ENCODE data around the gene CNPY2. TPM values are rescaled to one million over a fixed set of nuclear protein-coding genes. Genes with fewer than 3 reads are reported as not detected.

Gene CNPY2
- total and polyA plus RNA-seq, 3 donors from 2014 or later: 62.4 to 82.5 (median 63.3) TPM

GRCh38 chr12:56317675-56318074 is 1.9 kb upstream of the CNPY2 start:
- intact Hi-C loops (cut with DNase I; ENCODE audit: low total_unique reads): no loop called here
- Histone ChIP-seq H3K4me1 (peaks cover 10% of the 10 kb centered on the region), H3K4me3 (no peak overlapping the region), H3K27me3 (no peaks in the 10 kb centered on the region), H3K36me3 (ENCODE audit: low read depth, missing control alignments) (no peaks in the 10 kb centered on the region), H3K9me3 (no peaks in the 10 kb centered on the region), H3K27ac (no peak overlapping the region)
- no peak for TF ChIP-seq CTCF (IDR thresholded peaks at IDR 0.05)
- no peak for TF ChIP-seq POLR2A (IDR thresholded peaks at IDR 0.05)
- no peak for DNase-seq
- WGBS, 2 donors: 92 to 99% methylated on average over 3 of the region's 3 CpGs

GRCh38 chr12:56315249-56315621 is 553 bp downstream of the CNPY2 start:
- H3K4me1 ChIP-seq: peaks cover 10% of the 10 kb centered on the region
- 0 to 1% methylated on average over 8 to 11 of the region's 11 CpGs for WGBS, 2 donors
- H3K4me3 ChIP-seq: peak overlapping the region; percentile 59 to 93
- intact Hi-C loops (cut with DNase I; ENCODE audit: low total_unique reads): no loop called here
- H3K36me3 ChIP-seq (ENCODE audit: low read depth, missing control alignments): no peaks in the 10 kb centered on the region
- no peak for TF ChIP-seq POLR2A (IDR thresholded peaks at IDR 0.05)
- no peak for TF ChIP-seq CTCF (IDR thresholded peaks at IDR 0.05)
- no peak for DNase-seq
- no peaks in the 10 kb centered on the region for H3K27me3 ChIP-seq
- H3K9me3 ChIP-seq: no peaks in the 10 kb centered on the region
- peak overlapping the region; percentile 79 to 92 for H3K27ac ChIP-seq

- Histone ChIP-seq H3K27me3 (no peaks in the 10 kb centered on the region), H3K36me3 (ENCODE audit: low read depth, missing control alignments) (no peaks in the 10 kb centered on the region), H3K27ac (no peak overlapping the region), H3K9me3 (no peaks in the 10 kb centered on the region), H3K4me3 (no peak overlapping the region), H3K4me1 (peaks cover 10% of the 10 kb centered on the region)
- no peak for DNase-seq
- TF ChIP-seq CTCF (IDR thresholded peaks at IDR 0.05) (no peak), POLR2A (IDR thresholded peaks at IDR 0.05) (no peak)
- intact Hi-C loops (cut with DNase I; ENCODE audit: low total_unique reads): no loop called here
- 92 to 93% methylated on average over 12 of the region's 12 CpGs for WGBS, 2 donors
These were observed 4.8 kb downstream of the CNPY2 start for GRCh38 chr12:56311003-56311402.

GRCh38 chr12:56308714-56309113 is 7.1 kb downstream of the CNPY2 start:
- no peaks in the 10 kb centered on the region for H3K36me3 ChIP-seq (ENCODE audit: low read depth, missing control alignments)
- DNase-seq: no peak
- no peak for TF ChIP-seq POLR2A (IDR thresholded peaks at IDR 0.05)
- TF ChIP-seq CTCF (IDR thresholded peaks at IDR 0.05): no peak
- no peaks in the 10 kb centered on the region for H3K4me1 ChIP-seq
- WGBS, 2 donors: 95 to 98% methylated on average over 3 of the region's 3 CpGs
- no peaks in the 10 kb centered on the region for H3K9me3 ChIP-seq
- H3K27me3 ChIP-seq: no peaks in the 10 kb centered on the region
- H3K27ac ChIP-seq: no peak overlapping the region
- no peak overlapping the region for H3K4me3 ChIP-seq
- intact Hi-C loops (cut with DNase I; ENCODE audit: low total_unique reads): no loop called here

GRCh38 chr12:56307221-56307965 is 8.4 kb downstream of the CNPY2 start:
- H3K4me3 ChIP-seq: no peak overlapping the region
- intact Hi-C loops (cut with DNase I; ENCODE audit: low total_unique reads): no loop called here
- no peaks in the 10 kb centered on the region for H3K27me3 ChIP-seq
- no peaks in the 10 kb centered on the region for H3K4me1 ChIP-seq
- no peak overlapping the region for H3K27ac ChIP-seq
- H3K36me3 ChIP-seq (ENCODE audit: low read depth, missing control alignments): no peaks in the 10 kb centered on the region
- no peaks in the 10 kb centered on the region for H3K9me3 ChIP-seq
- 92 to 96% methylated on average over 7 of the region's 7 CpGs for WGBS, 2 donors
- no peak for DNase-seq
- TF ChIP-seq CTCF (IDR thresholded peaks at IDR 0.05): no peak
- TF ChIP-seq POLR2A (IDR thresholded peaks at IDR 0.05): no peak
